SK-N-SH treated with all-trans-retinoic acid at 6 μM for 48 hours (cell line): ENCODE data around the gene RASGEF1B.

ENCODE experiments used
- ATAC-seq: fragments of 200-7000 bp; cut with Tn5 transposase; 3 replicates; pipeline ENCODE4 v1.9.1; 2020; ENCODE audit warnings: mild to moderate bottlenecking, moderate library complexity
- ARNTL ChIP-seq: fragments of 450-650 bp; formaldehyde crosslinking; IDR thresholded peaks from 2 replicates; pipeline ENCODE4 v1.5.0; 2020; ENCODE audit warnings: low read depth, mild to moderate bottlenecking, moderate library complexity, borderline replicate concordance
- BACH2 ChIP-seq: fragments of 250-450 bp; sonication (Bioruptor Pico); IDR thresholded peaks from 2 replicates; pipeline ENCODE4 v1.9.0; 2021; ENCODE audit warnings: mild to moderate bottlenecking, borderline replicate concordance
- CSDC2 ChIP-seq: fragments of 250-450 bp; sonication (Bioruptor Pico); IDR thresholded peaks from 2 replicates; pipeline ENCODE4 v1.5.0; 2020; ENCODE audit warnings: mild to moderate bottlenecking, moderate library complexity
- CSRNP3 ChIP-seq: fragments of 250-450 bp; sonication (Bioruptor Pico); IDR thresholded peaks from 2 replicates; pipeline ENCODE4 v1.5.1; 2021; ENCODE audit warnings: mild to moderate bottlenecking, moderate library complexity
- ESRRG ChIP-seq: fragments of 250-450 bp; sonication (Bioruptor Pico); IDR thresholded peaks from 2 replicates; pipeline ENCODE4 v1.6.1; 2021; ENCODE audit warnings: mild to moderate bottlenecking
- GLIS3 ChIP-seq: fragments of 250-450 bp; sonication (Bioruptor Pico); IDR thresholded peaks from 2 replicates; pipeline ENCODE4 v1.5.0; 2020; ENCODE audit warnings: mild to moderate bottlenecking, moderate library complexity
- ISL1 ChIP-seq: fragments of 250-450 bp; sonication (Bioruptor Pico); IDR thresholded peaks from 2 replicates; pipeline ENCODE4 v2.1.2; 2022; ENCODE audit warnings: mild to moderate bottlenecking, moderate library complexity
- OSR1 ChIP-seq: fragments of 250-450 bp; sonication (Bioruptor Pico); IDR thresholded peaks from 2 replicates; pipeline ENCODE4 v1.8.0; 2022; ENCODE audit warnings: moderate library complexity, mild to moderate bottlenecking, inconsistent platforms
- PATZ1 ChIP-seq: fragments of 250-450 bp; sonication (Bioruptor Pico); IDR thresholded peaks from 2 replicates; pipeline ENCODE4 v1.8.0; 2020; ENCODE audit warnings: mild to moderate bottlenecking, moderate library complexity, borderline replicate concordance
- PPARA ChIP-seq: fragments of 250-450 bp; sonication (Bioruptor Pico); IDR thresholded peaks from 2 replicates; pipeline ENCODE4 v1.5.0; 2020; ENCODE audit warnings: mild to moderate bottlenecking, borderline replicate concordance
- RARB ChIP-seq: fragments of 250-450 bp; sonication (Bioruptor Pico); IDR thresholded peaks from 2 replicates; pipeline ENCODE4 v1.8.0; 2021; ENCODE audit warnings: mild to moderate bottlenecking, moderate library complexity
- SNAI2 ChIP-seq: fragments of 250-450 bp; sonication (Bioruptor Pico); IDR thresholded peaks from 2 replicates; pipeline ENCODE4 v1.5.0; 2020; ENCODE audit warnings: mild to moderate bottlenecking, moderate library complexity
- TCF4 ChIP-seq: fragments of 250-450 bp; sonication (Bioruptor Pico); IDR thresholded peaks from 2 replicates; pipeline ENCODE4 v1.8.0; 2021; ENCODE audit warnings: mild to moderate bottlenecking, moderate library complexity, borderline replicate concordance
- TOX ChIP-seq: fragments of 250-450 bp; sonication (Bioruptor Pico); IDR thresholded peaks from 2 replicates; pipeline ENCODE4 v1.8.0; 2021; ENCODE audit warnings: mild to moderate bottlenecking, moderate library complexity, borderline replicate concordance
- TSHZ2 ChIP-seq: fragments of 250-450 bp; sonication (Bioruptor Pico); IDR thresholded peaks from 2 replicates; pipeline ENCODE4 v1.5.0; 2020; ENCODE audit warnings: mild to moderate bottlenecking, moderate library complexity
- ZC3H10 ChIP-seq: fragments of 250-450 bp; sonication (Bioruptor Pico); IDR thresholded peaks from 2 replicates; pipeline ENCODE4 v1.5.1; 2021; ENCODE audit warnings: mild to moderate bottlenecking, moderate library complexity
- ZFP3 ChIP-seq: fragments of 250-450 bp; sonication (Bioruptor Pico); IDR thresholded peaks from 2 replicates; pipeline ENCODE4 v1.5.0; 2020; ENCODE audit warnings: mild to moderate bottlenecking, moderate library complexity
- ZFP30 ChIP-seq: fragments of 450-650 bp; formaldehyde crosslinking; IDR thresholded peaks from 2 replicates; pipeline ENCODE4 v1.5.0; 2022; ENCODE audit warnings: mild to moderate bottlenecking, moderate library complexity
- ZNF565 ChIP-seq: fragments of 450-650 bp; formaldehyde crosslinking; conservative IDR thresholded peaks from 2 replicates; pipeline ENCODE4 v1.5.0; 2020; ENCODE audit warnings: low read depth, mild to moderate bottlenecking, moderate library complexity
- ZNF70 ChIP-seq: fragments of 450-650 bp; formaldehyde crosslinking; IDR thresholded peaks from 2 replicates; pipeline ENCODE4 v1.5.0; 2020; ENCODE audit warnings: mild to moderate bottlenecking, moderate library complexity
- ZNF8 ChIP-seq: fragments of 450-650 bp; formaldehyde crosslinking; IDR thresholded peaks from 2 replicates; pipeline ENCODE4 v1.5.0; 2020; ENCODE audit warnings: mild to moderate bottlenecking, moderate library complexity
- TF ChIP-seq, protein P1 (sequence below): fragments of 250-450 bp; sonication (Bioruptor Pico); IDR thresholded peaks from 2 replicates; pipeline ENCODE4 v1.5.1; 2020; ENCODE audit warnings: low read depth, mild to moderate bottlenecking, moderate library complexity

Gene RASGEF1B

DNA sequence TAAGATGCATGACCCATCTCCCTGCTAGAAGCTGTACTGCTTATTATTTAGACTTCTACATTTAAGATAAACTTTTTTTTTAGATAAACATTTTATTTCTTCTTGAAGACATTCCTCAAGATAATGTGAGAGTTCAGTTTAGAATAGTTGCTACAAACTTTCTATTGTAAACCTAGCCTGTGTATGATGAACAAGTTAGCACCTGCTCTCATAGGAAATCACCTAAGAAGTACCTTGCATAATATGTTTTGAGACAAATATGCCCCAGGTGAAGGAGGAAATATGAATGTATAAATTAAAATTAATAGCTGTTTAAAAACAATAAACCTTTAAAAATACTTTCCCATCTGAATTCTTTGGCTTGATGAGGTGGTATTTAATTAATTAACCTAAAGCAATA is 35.6 kb downstream of the RASGEF1B start:
- ATAC-seq: no peak
- TF ChIP-seq TSHZ2 (no peak), TOX (no peak), ISL1 (no peak), ZNF70 (CRISPR knock-in tag) (no peak), ZC3H10 (CRISPR knock-in tag) (no peak)

- TF ChIP-seq ZNF565 (CRISPR knock-in tag) (no peak), ESRRG (CRISPR knock-in tag) (no peak), ZC3H10 (CRISPR knock-in tag) (no peak), ISL1 (no peak), ZFP3 (CRISPR knock-in tag) (no peak), CSDC2 (CRISPR knock-in tag) (no peak), TSHZ2 (no peak), OSR1 (CRISPR knock-in tag) (no peak), ZNF8 (no peak), GLIS3 (no peak), ZFP30 (CRISPR knock-in tag) (no peak), TCF4 (CRISPR knock-in tag) (no peak), PPARA (CRISPR knock-in tag) (no peak), ARNTL (CRISPR knock-in tag) (no peak), ZNF70 (CRISPR knock-in tag) (no peak)
- TF ChIP-seq, protein P1, sequence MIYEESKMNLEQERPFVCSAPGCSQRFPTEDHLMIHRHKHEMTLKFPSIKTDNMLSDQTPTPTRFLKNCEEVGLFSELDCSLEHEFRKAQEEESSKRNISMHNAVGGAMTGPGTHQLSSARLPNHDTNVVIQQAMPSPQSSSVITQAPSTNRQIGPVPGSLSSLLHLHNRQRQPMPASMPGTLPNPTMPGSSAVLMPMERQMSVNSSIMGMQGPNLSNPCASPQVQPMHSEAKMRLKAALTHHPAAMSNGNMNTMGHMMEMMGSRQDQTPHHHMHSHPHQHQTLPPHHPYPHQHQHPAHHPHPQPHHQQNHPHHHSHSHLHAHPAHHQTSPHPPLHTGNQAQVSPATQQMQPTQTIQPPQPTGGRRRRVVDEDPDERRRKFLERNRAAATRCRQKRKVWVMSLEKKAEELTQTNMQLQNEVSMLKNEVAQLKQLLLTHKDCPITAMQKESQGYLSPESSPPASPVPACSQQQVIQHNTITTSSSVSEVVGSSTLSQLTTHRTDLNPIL (CRISPR knock-in tag): no peak
- TF ChIP-seq, all 23 proteins: peak for 0
- no peak for ATAC-seq
Measured at GRCh38 chr4:81432825-81433224, 38.9 kb downstream of the RASGEF1B start.

GRCh38 chr4:81431971-81432370 is 39.7 kb downstream of the RASGEF1B start:
- no peak for ATAC-seq
- TF ChIP-seq ZNF70 (CRISPR knock-in tag) (no peak), ISL1 (no peak), CSRNP3 (CRISPR knock-in tag) (no peak), TOX (no peak), CSDC2 (CRISPR knock-in tag) (no peak), ZFP30 (CRISPR knock-in tag) (no peak), SNAI2 (CRISPR knock-in tag) (no peak), BACH2 (CRISPR knock-in tag) (no peak), ZC3H10 (CRISPR knock-in tag) (no peak), GLIS3 (no peak), ZFP3 (CRISPR knock-in tag) (no peak), ZNF565 (CRISPR knock-in tag) (no peak), TCF4 (CRISPR knock-in tag) (no peak), PATZ1 (CRISPR knock-in tag) (no peak), RARB (CRISPR knock-in tag) (no peak)
- TF ChIP-seq, protein P1 (CRISPR knock-in tag): no peak
